ENCODE data around the gene MUC12. TPM values are rescaled to one million over a fixed set of nuclear protein-coding genes. Genes with fewer than 3 reads are reported as not detected.
A peak's percentile ranks its signal among the peaks of the same experiment; 100 is the strongest.

MUC12 gene
- total and polyA plus RNA-seq, 2 of the 8 experiments (the other 6 are each of a cell fraction or from before 2014, with no cell fraction given), result 7.7 to 16.2 TPM

DNA sequence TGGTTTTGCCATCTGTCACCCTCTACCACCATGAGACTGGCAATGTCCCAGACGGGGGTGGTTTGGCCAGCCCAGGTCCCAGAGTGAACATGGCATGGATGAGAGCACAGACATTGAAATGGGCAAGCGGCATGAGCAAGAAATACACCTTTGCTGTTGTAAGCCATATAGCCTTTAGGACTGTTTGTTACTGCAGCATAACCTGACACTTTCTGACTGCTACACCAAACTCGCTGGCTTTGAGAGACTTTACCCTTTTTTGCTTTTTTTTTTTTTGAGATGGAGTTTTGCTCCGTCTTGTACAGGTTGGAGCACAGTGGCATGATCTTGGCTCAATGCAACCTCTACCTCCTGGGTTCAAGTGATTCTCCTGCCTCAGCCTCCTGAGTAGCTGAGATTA is 25.2 kb upstream of the MUC12 start:
- no peaks in the 10 kb centered on the region for H3K79me1 ChIP-seq (ENCODE audit: low read depth, low read length)
- FAIRE-seq (no peak), DNase-seq (ENCODE audit: low read depth in 1 of 2, low spot score in 2 of 2) (no peak)
- H3K23me2 ChIP-seq (ENCODE audit: low read depth, low read length), result peaks cover 2% of the 10 kb centered on the region; the same call in 1 of the 2 replicates
- no peak overlapping the region for H2BK15ac ChIP-seq (ENCODE audit: low read length)
- H3K4me1 ChIP-seq (replicated peaks in 1 of 4; ENCODE audit: control insufficient read depth in 3 of 4, insufficient read depth in 4 of 4, low read length in 3 of 4), result peaks cover under 1 to 7% (median 5%) of the 10 kb centered on the region in 4 experiments
- no peak overlapping the region for H3K4me3 ChIP-seq (ENCODE audit: extremely low read depth in 1 of 4, insufficient read depth in 2 of 4, low read depth in 3 of 4, low read length in 4 of 4)
- H3K9me3 ChIP-seq (ENCODE audit: insufficient read depth in 2 of 2, low read depth in 1 of 2, low read length in 1 of 2), result peaks cover 2 to 4% of the 10 kb centered on the region in 2 experiments; a peak in 2 of 4 replicates
- TF ChIP-seq HDAC2 (IDR thresholded peaks at IDR 0.05; ENCODE audit: borderline replicate concordance in 1 of 2, low read depth in 2 of 2, low read length in 2 of 2) (no peak), KDM1A (IDR thresholded peaks at IDR 0.05; ENCODE audit: borderline replicate concordance, low read length) (peak; percentile 86; the same call in 1 of the 2 replicates)
- H3K79me2 ChIP-seq (ENCODE audit: control insufficient read depth in 1 of 2, insufficient read depth in 2 of 2, low read length in 2 of 2), result no peaks in the 10 kb centered on the region
- POLR2A ChIA-PET (ENCODE audit: partially characterized antibody), result interaction anchor here (0.6 kb wide), 1 partner anchor 14 kb away, joined by 3 read pairs; no protein-coding TSS in a partner anchor
- no peak overlapping the region for H4K91ac ChIP-seq (replicated peaks; ENCODE audit: insufficient read length, low read length)
- no peak overlapping the region for H2AK5ac ChIP-seq (ENCODE audit: low read depth, low read length)
- peak overlapping the region; percentile 98 for H2BK20ac ChIP-seq (ENCODE audit: low read length)
- H3K56ac ChIP-seq (replicated peaks; ENCODE audit: insufficient read length, low read depth, low read length), result no peak overlapping the region
- H2BK120ac ChIP-seq (replicated peaks; ENCODE audit: low read depth, low read length), result no peak overlapping the region
- peak overlapping the region; percentile 81 for H3K18ac ChIP-seq (ENCODE audit: extremely low read depth, low read length)
- no peak overlapping the region for H3K27ac ChIP-seq (ENCODE audit: low read depth, low read length)
- H2BK12ac ChIP-seq (ENCODE audit: low read depth, low read length), result no peak overlapping the region
- no peaks in the 10 kb centered on the region for H3K27me3 ChIP-seq (replicated peaks in 1 of 4; ENCODE audit: control insufficient read depth in 3 of 4, extremely low read depth in 1 of 4, insufficient read depth in 3 of 4, low read length in 3 of 4)
- WGBS, 2 experiments (ENCODE audit: extremely low coverage in 1 of 2, insufficient coverage in 1 of 2, insufficient read length in 1 of 2, insufficient replicate concordance in 2 of 2, low coverage in 1 of 2, low lambda C conversion rate in 2 of 2, missing lambda C conversion rate in 1 of 2), result 81% methylated on average over 4 of the region's 4 CpGs; no CpG with 5 or more reads in 1 of the 2 experiments
- no peak overlapping the region for H3K9ac ChIP-seq (replicated peaks in 1 of 4; ENCODE audit: extremely low read depth in 1 of 4, low read depth in 3 of 4, low read length in 3 of 4)
- H4K20me1 ChIP-seq (replicated peaks in 1 of 2; ENCODE audit: control insufficient read depth in 1 of 2, insufficient read depth in 2 of 2, low read length in 2 of 2), result no peaks in the 10 kb centered on the region
- no peaks in the 10 kb centered on the region for H3K36me3 ChIP-seq (ENCODE audit: control insufficient read depth in 2 of 4, insufficient read depth in 4 of 4, low read length in 3 of 4)
- no peak overlapping the region; a peak in 1 of 4 replicates for H3K4me2 ChIP-seq (ENCODE audit: insufficient read depth in 1 of 2, low read depth in 2 of 2, low read length in 2 of 2)
- H2BK5ac ChIP-seq (ENCODE audit: low read depth, low read length), result peak overlapping the region; percentile 16; the same call in 1 of the 2 replicates
- no peak overlapping the region for H3K14ac ChIP-seq (ENCODE audit: insufficient read length)
- H2AFZ ChIP-seq (ENCODE audit: low read length), result no peak overlapping the region
- H4K8ac ChIP-seq (ENCODE audit: extremely low read depth, insufficient read depth, low read length), result no peak overlapping the region
- no peak overlapping the region for H3K4ac ChIP-seq (replicated peaks; ENCODE audit: insufficient read length, low read depth, low read length)
- peak overlapping the region; percentile 23 for H4K5ac ChIP-seq (ENCODE audit: insufficient read length, low read depth, low read length)
- H3K23ac ChIP-seq (ENCODE audit: insufficient read length), result no peak overlapping the region
- CTCF ChIA-PET (ENCODE audit: partially characterized antibody), result interaction anchor here (1.0 to 1.8 kb wide), 5 partner anchors 12 to 114 kb away, joined by 3 to 6 read pairs (median 4); partner anchors contain the start of gene MUC17
